Measurements from ENCODE around the gene TMEM132C. TPM values are rescaled to one million over a fixed set of nuclear protein-coding genes. Genes with fewer than 3 reads are reported as not detected.

Gene TMEM132C
- total and polyA plus RNA-seq, 2 of the 4 experiments (the other 2 are of a cell fraction) = not detected

DNA sequence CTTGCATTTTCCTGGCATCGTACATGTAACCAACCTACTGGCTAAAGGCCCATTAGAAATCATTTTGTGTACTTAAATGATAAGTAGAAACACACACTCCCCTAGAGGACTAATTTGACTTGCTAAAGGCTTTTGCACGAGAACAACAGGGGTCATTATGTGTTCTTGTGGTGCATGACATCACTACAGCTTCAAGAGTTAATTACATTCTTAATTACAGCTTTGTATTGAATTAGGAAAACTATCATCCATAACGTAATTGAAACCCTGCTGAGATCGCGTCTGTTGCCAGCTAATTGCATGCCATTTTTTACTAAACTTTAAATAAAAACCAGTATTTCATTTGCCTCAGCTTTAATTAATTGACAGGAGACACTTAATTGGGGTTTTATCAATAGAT, 51.4 kb downstream of the TMEM132C start:
- POLR2A ChIA-PET (ENCODE audit: unreplicated experiment) = no interaction called here
- Histone ChIP-seq H2BK5ac (ENCODE audit: low read depth, low read length, poor library complexity, severe bottlenecking) (no peak overlapping the region), H3K27me3 (ENCODE audit: control insufficient read depth, insufficient read depth, low read length) (no peaks in the 10 kb centered on the region), H4K91ac (ENCODE audit: insufficient read depth, low read depth, low read length) (no peak overlapping the region), H2AFZ (replicated peaks; ENCODE audit: low read length, poor library complexity) (no peak overlapping the region), H2AK5ac (ENCODE audit: low read depth, low read length) (no peak overlapping the region), H3K36me3 (ENCODE audit: control insufficient read depth, insufficient read depth, low read length) (no peaks in the 10 kb centered on the region), H3K27ac (ENCODE audit: insufficient read depth, low read length) (no peak overlapping the region), H3K9me3 (ENCODE audit: control insufficient read depth, insufficient read depth, low read length) (peaks cover 26% of the 10 kb centered on the region), H3K9ac (ENCODE audit: low read depth, low read length) (no peak overlapping the region), H3K4me3 (ENCODE audit: insufficient read depth, low read depth, low read length) (no peak overlapping the region), H4K5ac (ENCODE audit: low read depth, low read length) (no peak overlapping the region), H2AK9ac (replicated peaks; ENCODE audit: low read depth, low read length, poor library complexity) (no peak overlapping the region), H2BK15ac (ENCODE audit: low read depth, low read length) (no peak overlapping the region), H3K23ac (ENCODE audit: low read depth, low read length) (no peak overlapping the region), H3K14ac (replicated peaks; ENCODE audit: low read depth, low read length) (no peak overlapping the region), H3K4ac (ENCODE audit: low read depth, low read length) (no peak overlapping the region), H3K4me1 (ENCODE audit: control insufficient read depth, insufficient read depth, low read length) (no peaks in the 10 kb centered on the region), H3K18ac (ENCODE audit: low read depth, low read length) (no peak overlapping the region), H3K79me1 (ENCODE audit: low read depth in 1 of 2, low read length in 2 of 2) (no peaks in the 10 kb centered on the region), H3K4me2 (ENCODE audit: low read depth, low read length) (no peak overlapping the region), H3K9me1 (ENCODE audit: insufficient read depth, low read length) (no peaks in the 10 kb centered on the region), H3K56ac (ENCODE audit: extremely low read depth, insufficient read depth, low read length) (no peak overlapping the region), H2BK120ac (ENCODE audit: low read depth, low read length) (no peak overlapping the region), H4K8ac (ENCODE audit: low read depth in 2 of 2, low read length in 2 of 2) (no peak overlapping the region), H4K20me1 (ENCODE audit: insufficient read depth, low read length) (no peaks in the 10 kb centered on the region), H2BK20ac (ENCODE audit: low read depth, low read length) (no peak overlapping the region)
- no CpG with 5 or more reads among the region's 5 CpGs for WGBS, 2 experiments (ENCODE audit: extremely low coverage in 2 of 2, insufficient read length in 1 of 2)
- in situ Hi-C loops (cut with MboI; ENCODE audit: low sequenced_read_pairs) = no loop called here
- TF ChIP-seq POLR2A (IDR thresholded peaks at IDR 0.05; ENCODE audit: low read depth, low read length) (no peak), CEBPB (IDR thresholded peaks at IDR 0.05; ENCODE audit: low read depth, low read length) (no peak), RAD21 (IDR thresholded peaks at IDR 0.05; ENCODE audit: low read length) (no peak), FOS (IDR thresholded peaks at IDR 0.05; ENCODE audit: low read depth, low read length) (no peak), BHLHE40 (IDR thresholded peaks at IDR 0.05; ENCODE audit: low read depth, low read length) (no peak), CHD1 (IDR thresholded peaks at IDR 0.05; ENCODE audit: low read depth, low read length) (no peak), SMC3 (IDR thresholded peaks at IDR 0.05; ENCODE audit: low read depth, low read length) (no peak), MAFK (IDR thresholded peaks at IDR 0.05; ENCODE audit: low read depth, low read length) (no peak), MXI1 (IDR thresholded peaks at IDR 0.05; ENCODE audit: borderline replicate concordance, low read depth, low read length) (no peak), RFX5 (IDR thresholded peaks at IDR 0.05; ENCODE audit: low read depth, low read length) (no peak), RCOR1 (IDR thresholded peaks at IDR 0.05; ENCODE audit: insufficient replicate concordance, low read length) (no peak)
- TF ChIP-seq, protein P1, sequence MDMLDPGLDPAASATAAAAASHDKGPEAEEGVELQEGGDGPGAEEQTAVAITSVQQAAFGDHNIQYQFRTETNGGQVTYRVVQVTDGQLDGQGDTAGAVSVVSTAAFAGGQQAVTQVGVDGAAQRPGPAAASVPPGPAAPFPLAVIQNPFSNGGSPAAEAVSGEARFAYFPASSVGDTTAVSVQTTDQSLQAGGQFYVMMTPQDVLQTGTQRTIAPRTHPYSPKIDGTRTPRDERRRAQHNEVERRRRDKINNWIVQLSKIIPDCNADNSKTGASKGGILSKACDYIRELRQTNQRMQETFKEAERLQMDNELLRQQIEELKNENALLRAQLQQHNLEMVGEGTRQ (IDR thresholded peaks at IDR 0.05; ENCODE audit: low read depth, low read length) = no peak
- TF ChIP-seq, protein P2, sequence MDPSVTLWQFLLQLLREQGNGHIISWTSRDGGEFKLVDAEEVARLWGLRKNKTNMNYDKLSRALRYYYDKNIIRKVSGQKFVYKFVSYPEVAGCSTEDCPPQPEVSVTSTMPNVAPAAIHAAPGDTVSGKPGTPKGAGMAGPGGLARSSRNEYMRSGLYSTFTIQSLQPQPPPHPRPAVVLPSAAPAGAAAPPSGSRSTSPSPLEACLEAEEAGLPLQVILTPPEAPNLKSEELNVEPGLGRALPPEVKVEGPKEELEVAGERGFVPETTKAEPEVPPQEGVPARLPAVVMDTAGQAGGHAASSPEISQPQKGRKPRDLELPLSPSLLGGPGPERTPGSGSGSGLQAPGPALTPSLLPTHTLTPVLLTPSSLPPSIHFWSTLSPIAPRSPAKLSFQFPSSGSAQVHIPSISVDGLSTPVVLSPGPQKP (IDR thresholded peaks at IDR 0.05; ENCODE audit: borderline replicate concordance, low read depth, low read length) = no peak
- TF ChIP-seq, protein P3, sequence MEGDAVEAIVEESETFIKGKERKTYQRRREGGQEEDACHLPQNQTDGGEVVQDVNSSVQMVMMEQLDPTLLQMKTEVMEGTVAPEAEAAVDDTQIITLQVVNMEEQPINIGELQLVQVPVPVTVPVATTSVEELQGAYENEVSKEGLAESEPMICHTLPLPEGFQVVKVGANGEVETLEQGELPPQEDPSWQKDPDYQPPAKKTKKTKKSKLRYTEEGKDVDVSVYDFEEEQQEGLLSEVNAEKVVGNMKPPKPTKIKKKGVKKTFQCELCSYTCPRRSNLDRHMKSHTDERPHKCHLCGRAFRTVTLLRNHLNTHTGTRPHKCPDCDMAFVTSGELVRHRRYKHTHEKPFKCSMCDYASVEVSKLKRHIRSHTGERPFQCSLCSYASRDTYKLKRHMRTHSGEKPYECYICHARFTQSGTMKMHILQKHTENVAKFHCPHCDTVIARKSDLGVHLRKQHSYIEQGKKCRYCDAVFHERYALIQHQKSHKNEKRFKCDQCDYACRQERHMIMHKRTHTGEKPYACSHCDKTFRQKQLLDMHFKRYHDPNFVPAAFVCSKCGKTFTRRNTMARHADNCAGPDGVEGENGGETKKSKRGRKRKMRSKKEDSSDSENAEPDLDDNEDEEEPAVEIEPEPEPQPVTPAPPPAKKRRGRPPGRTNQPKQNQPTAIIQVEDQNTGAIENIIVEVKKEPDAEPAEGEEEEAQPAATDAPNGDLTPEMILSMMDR (conservative IDR thresholded peaks at IDR 0.05; ENCODE audit: low read depth, low read length) = no peak
- ATAC-seq (ENCODE audit: low read depth) (no peak), DNase-seq (no peak)
- dilution Hi-C loops (cut with HindIII; ENCODE audit: low sequenced_read_pairs, unreplicated experiment) = no loop called here
- CTCF ChIA-PET = no interaction called here
- intact Hi-C loops (cut with micrococcal nuclease) = no loop called here
- BruUV-seq (replicated peaks) = no TSS peak

Measured in IMR-90 (cell line).